Astrocyte (in vitro differentiated cells and primary cell): ENCODE results near the gene TBX4. TPM values are rescaled to one million over a fixed set of nuclear protein-coding genes. Genes with fewer than 3 reads are reported as not detected.

Source experiments
- DNase-seq: peaks from one replicate; pipeline ENCODE4 v3.0.0-alpha.2; 2010; ENCODE audit warnings: low read depth
- FAIRE-seq: peaks from 2 replicates; lab custom pipeline; 2011; peaks lifted over from hg19 to GRCh38; lab: Jason Lieb, UNC
- H2AFZ ChIP-seq: 2 replicates; pipeline ENCODE4 v1.6.0; 2012; ENCODE audit warnings: low read depth, low read length, inconsistent platforms
- H3K27ac ChIP-seq: 2 replicates; pipeline ENCODE4 v1.5.1; 2011; ENCODE audit warnings: low read depth, low read length, inconsistent platforms
- H3K27me3 ChIP-seq: 2 replicates; pipeline ENCODE4 v1.6.0; 2011; ENCODE audit warnings: low read length, inconsistent platforms; ENCODE audit not compliant: insufficient read depth
- H3K36me3 ChIP-seq: 2 replicates; pipeline ENCODE4 v1.5.1; 2011; ENCODE audit warnings: low read length, inconsistent platforms; ENCODE audit not compliant: insufficient read depth
- H3K4me1 ChIP-seq: 2 replicates; pipeline ENCODE4 v1.5.1; 2011; ENCODE audit warnings: low read length, inconsistent platforms; ENCODE audit not compliant: insufficient read depth
- H3K4me2 ChIP-seq: 2 replicates; pipeline ENCODE4 v1.6.0; 2012; ENCODE audit warnings: low read length, inconsistent platforms
- H3K4me3 ChIP-seq: 2 replicates; pipeline ENCODE4 v1.5.1; 2011; ENCODE audit warnings: low read depth, mild to moderate bottlenecking, low read length, inconsistent platforms; ENCODE audit not compliant: insufficient read depth
- H3K79me2 ChIP-seq: 2 replicates; pipeline ENCODE4 v1.6.0; 2012; ENCODE audit warnings: mild to moderate bottlenecking, low read length, inconsistent platforms; ENCODE audit not compliant: insufficient read depth
- H3K9ac ChIP-seq: 2 replicates; pipeline ENCODE4 v1.6.0; 2012; ENCODE audit warnings: mild to moderate bottlenecking, low read length, inconsistent platforms
- H3K9me3 ChIP-seq: 2 replicates; pipeline ENCODE4 v1.5.1; 2012; ENCODE audit warnings: low read depth, mild to moderate bottlenecking, low read length, inconsistent platforms; ENCODE audit not compliant: insufficient read depth
- H4K20me1 ChIP-seq: 2 replicates; pipeline ENCODE4 v1.6.0; 2012; ENCODE audit warnings: low read length, inconsistent platforms; ENCODE audit not compliant: insufficient read depth
- H3K27ac Mint-ChIP-seq: one replicate; pipeline ENCODE4 v1.8.0; 2021; ENCODE audit warnings: mild to moderate bottlenecking, mixed read lengths; ENCODE audit not compliant: unreplicated experiment
- H3K27me3 Mint-ChIP-seq: one replicate; pipeline ENCODE4 v1.8.0; 2021; ENCODE audit warnings: low read depth, mixed read lengths; ENCODE audit not compliant: unreplicated experiment
- H3K36me3 Mint-ChIP-seq: one replicate; pipeline ENCODE4 v1.8.0; 2021; ENCODE audit warnings: low read depth, mixed read lengths; ENCODE audit not compliant: unreplicated experiment
- H3K4me1 Mint-ChIP-seq: one replicate; pipeline ENCODE4 v1.8.0; 2021; ENCODE audit warnings: low read depth, mixed read lengths; ENCODE audit not compliant: unreplicated experiment
- H3K4me3 Mint-ChIP-seq: one replicate; pipeline ENCODE4 v1.8.0; 2021; ENCODE audit warnings: mild to moderate bottlenecking, moderate library complexity, mixed read lengths; ENCODE audit not compliant: unreplicated experiment
- H3K9me3 Mint-ChIP-seq: one replicate; pipeline ENCODE4 v1.8.0; 2021; ENCODE audit warnings: mild to moderate bottlenecking, mixed read lengths; ENCODE audit not compliant: unreplicated experiment
- EZH2 ChIP-seq: IDR thresholded peaks from 2 replicates; pipeline ENCODE4 v1.6.1; 2012; ENCODE audit warnings: mild to moderate bottlenecking, low read length, inconsistent platforms; ENCODE audit not compliant: insufficient read depth
- total RNA-seq: library from RNA; stranded (reverse); gene quantifications from 2 replicates; pipeline ENCODE4 v1.2.1, GENCODE V29; 2021
- TF ChIP-seq, protein P1 (sequence below): IDR thresholded peaks from 2 replicates; pipeline ENCODE4 v1.5.1; 2011; ENCODE audit warnings: low read depth, mild to moderate bottlenecking, inconsistent platforms, low read length, moderate library complexity; ENCODE audit not compliant: insufficient read depth

The TBX4 gene
- total RNA-seq, 1 donor from 2014 or later = 0.14 TPM

DNA sequence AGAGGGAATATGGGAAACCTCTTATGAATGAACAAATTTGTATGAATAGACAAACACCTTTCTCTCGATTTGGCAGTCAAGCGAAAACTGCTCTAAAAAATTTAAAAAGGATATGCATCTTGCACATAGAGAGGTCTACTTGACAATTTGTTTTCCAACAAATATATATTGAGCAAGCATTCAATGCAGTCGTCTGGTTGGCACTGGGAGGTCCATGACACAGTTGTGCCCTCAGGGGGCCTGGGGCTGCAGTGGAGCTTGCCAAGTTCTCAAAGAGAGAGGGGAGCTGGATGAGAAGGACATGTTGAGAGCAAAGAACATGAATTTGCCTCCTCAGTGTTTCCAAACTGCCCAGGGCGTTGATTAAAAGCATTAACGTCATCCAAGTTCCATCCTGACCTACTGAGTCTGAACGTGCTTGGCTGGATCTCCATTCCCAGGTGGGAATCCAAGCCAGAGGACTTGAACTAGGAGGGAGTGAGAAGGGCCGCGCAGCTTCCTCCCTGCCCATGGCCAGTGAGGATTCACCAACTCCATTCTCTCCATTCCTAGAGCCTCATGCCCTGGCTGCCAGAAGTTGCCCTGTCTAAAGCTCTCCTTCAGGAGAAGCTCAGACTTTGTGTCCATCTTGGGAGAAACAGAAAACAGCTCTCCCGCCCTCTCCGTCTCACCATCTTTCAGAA lies 28.1 kb upstream of the TBX4 start:
- Histone ChIP-seq H3K79me2 (no peaks in the 10 kb centered on the region), H4K20me1 (no peaks in the 10 kb centered on the region), H3K9ac (no peak overlapping the region), H3K27me3 (peaks cover 8% of the 10 kb centered on the region), H3K4me1 (no peaks in the 10 kb centered on the region), H3K4me3 (no peak overlapping the region), H2AFZ (no peak overlapping the region), H3K36me3 (no peaks in the 10 kb centered on the region), H3K27ac (no peak overlapping the region), H3K9me3 (no peaks in the 10 kb centered on the region), H3K4me2 (no peak overlapping the region)
- Mint-ChIP-seq H3K4me1 (peaks cover 17% of the 10 kb centered on the region), H3K9me3 (peaks cover 5% of the 10 kb centered on the region), H3K36me3 (peaks cover 1% of the 10 kb centered on the region), H3K27ac (no peak overlapping the region), H3K27me3 (peaks cover 25% of the 10 kb centered on the region), H3K4me3 (no peak overlapping the region)
- no peak for DNase-seq
- no peak for TF ChIP-seq EZH2
- TF ChIP-seq, protein P1, sequence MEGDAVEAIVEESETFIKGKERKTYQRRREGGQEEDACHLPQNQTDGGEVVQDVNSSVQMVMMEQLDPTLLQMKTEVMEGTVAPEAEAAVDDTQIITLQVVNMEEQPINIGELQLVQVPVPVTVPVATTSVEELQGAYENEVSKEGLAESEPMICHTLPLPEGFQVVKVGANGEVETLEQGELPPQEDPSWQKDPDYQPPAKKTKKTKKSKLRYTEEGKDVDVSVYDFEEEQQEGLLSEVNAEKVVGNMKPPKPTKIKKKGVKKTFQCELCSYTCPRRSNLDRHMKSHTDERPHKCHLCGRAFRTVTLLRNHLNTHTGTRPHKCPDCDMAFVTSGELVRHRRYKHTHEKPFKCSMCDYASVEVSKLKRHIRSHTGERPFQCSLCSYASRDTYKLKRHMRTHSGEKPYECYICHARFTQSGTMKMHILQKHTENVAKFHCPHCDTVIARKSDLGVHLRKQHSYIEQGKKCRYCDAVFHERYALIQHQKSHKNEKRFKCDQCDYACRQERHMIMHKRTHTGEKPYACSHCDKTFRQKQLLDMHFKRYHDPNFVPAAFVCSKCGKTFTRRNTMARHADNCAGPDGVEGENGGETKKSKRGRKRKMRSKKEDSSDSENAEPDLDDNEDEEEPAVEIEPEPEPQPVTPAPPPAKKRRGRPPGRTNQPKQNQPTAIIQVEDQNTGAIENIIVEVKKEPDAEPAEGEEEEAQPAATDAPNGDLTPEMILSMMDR = no peak
- no peak for FAIRE-seq

- Histone ChIP-seq H3K36me3 (no peaks in the 10 kb centered on the region), H3K79me2 (no peaks in the 10 kb centered on the region), H3K4me2 (no peak overlapping the region), H3K27me3 (peaks cover 3% of the 10 kb centered on the region), H3K4me3 (no peak overlapping the region), H2AFZ (no peak overlapping the region), H4K20me1 (no peaks in the 10 kb centered on the region), H3K4me1 (no peaks in the 10 kb centered on the region), H3K27ac (no peak overlapping the region), H3K9me3 (no peaks in the 10 kb centered on the region), H3K9ac (no peak overlapping the region)
- H3K9me3 Mint-ChIP-seq = peaks cover 5% of the 10 kb centered on the region
- H3K4me3 Mint-ChIP-seq = no peak overlapping the region
- H3K36me3 Mint-ChIP-seq = no peaks in the 10 kb centered on the region
- peaks cover 17% of the 10 kb centered on the region for H3K4me1 Mint-ChIP-seq
- no peak for FAIRE-seq
- H3K27me3 Mint-ChIP-seq = peaks cover 15% of the 10 kb centered on the region
- DNase-seq = no peak
- H3K27ac Mint-ChIP-seq = no peak overlapping the region
- TF ChIP-seq EZH2 = no peak
- TF ChIP-seq, protein P1 = no peak
These were observed 26.3 kb upstream of the TBX4 start for GRCh38 chr17:61425682-61426481.
